ENCODE results near the gene THOC6.

DNA sequence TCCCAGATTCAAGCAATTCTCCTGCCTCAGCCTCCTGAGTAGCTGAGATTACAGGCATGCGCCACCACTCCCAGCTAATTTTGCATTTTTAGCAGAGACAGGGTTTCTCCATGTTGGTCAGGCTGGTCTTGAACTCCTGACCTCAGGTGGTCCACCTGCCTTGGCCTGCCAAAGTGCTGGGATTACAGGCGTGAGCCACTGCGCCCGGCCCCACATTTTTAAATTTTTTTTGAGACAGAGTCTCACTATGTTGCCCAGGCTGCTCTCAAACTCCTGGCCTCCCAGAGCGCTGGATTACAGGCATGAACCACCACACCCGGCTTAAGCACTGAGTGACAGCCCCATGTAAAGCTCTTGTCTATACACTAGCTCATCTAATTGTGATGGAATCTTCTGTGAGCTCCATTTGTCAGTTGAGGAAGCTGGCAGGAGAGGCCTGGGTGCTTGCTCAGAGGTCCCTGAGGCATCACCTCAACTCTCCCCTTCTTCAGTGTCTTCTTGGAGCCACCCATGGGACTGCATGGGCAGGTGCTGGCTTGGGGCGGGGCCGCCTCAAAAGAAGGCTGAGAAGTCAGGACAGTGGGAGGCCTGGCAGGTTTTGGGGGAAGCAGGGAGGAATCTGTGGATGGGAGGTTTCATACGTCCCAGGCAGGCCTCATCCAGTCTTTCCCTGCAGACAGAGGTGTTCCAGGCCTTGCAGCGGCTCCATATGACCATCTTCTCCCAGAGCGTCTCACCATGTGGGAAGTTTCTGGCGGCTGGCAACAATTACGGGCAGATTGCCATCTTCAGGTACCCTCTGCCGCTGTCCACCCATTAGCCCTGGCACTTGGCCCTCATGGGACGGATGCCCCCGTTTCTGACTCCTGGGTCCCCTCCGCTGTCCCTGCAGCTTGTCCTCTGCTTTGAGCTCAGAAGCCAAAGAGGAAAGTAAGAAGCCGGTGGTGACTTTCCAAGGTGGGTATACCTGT lies 1.5 kb downstream of the THOC6 start:
- TF ChIP-seq, protein P1, sequence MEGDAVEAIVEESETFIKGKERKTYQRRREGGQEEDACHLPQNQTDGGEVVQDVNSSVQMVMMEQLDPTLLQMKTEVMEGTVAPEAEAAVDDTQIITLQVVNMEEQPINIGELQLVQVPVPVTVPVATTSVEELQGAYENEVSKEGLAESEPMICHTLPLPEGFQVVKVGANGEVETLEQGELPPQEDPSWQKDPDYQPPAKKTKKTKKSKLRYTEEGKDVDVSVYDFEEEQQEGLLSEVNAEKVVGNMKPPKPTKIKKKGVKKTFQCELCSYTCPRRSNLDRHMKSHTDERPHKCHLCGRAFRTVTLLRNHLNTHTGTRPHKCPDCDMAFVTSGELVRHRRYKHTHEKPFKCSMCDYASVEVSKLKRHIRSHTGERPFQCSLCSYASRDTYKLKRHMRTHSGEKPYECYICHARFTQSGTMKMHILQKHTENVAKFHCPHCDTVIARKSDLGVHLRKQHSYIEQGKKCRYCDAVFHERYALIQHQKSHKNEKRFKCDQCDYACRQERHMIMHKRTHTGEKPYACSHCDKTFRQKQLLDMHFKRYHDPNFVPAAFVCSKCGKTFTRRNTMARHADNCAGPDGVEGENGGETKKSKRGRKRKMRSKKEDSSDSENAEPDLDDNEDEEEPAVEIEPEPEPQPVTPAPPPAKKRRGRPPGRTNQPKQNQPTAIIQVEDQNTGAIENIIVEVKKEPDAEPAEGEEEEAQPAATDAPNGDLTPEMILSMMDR (IDR thresholded peaks at IDR 0.05), result no peak
- peak in 1 of 3 donors; percentile 23 for TF ChIP-seq POLR2A (IDR thresholded peaks at IDR 0.05)

All from body of pancreas (tissue), 4 donors.